Peyer's patch (tissue), 4 donors: ENCODE results near the gene MERTK.
"Not testable (repeated sequence)": the region's sequence is repeated elsewhere in the genome, so short reads cannot be mapped to it uniquely, and the experiment has no call there.

Experiments used
- POLR2A ChIP-seq, 2 donors: fragments of 450-650 bp; IDR thresholded peaks; one replicate each; pipeline ENCODE4 v1.5.1; 2017; ENCODE audit warnings: antibody characterized with exemption in 2 of 2, mild to moderate bottlenecking in 2 of 2, moderate library complexity in 2 of 2
- TF ChIP-seq, protein P1 (sequence below), 6 experiments: fragments of 450-650 bp in 4 of 6; fragments of 200-600 bp in 2 of 6; sonication (generic) in 1 of 6; IDR thresholded peaks; one replicate each; pipeline ENCODE4 v1.5.1; 2017 to 2019; ENCODE audit warnings: antibody characterized with exemption in 6 of 6, mild to moderate bottlenecking in 3 of 6, moderate library complexity in 1 of 6

DNA sequence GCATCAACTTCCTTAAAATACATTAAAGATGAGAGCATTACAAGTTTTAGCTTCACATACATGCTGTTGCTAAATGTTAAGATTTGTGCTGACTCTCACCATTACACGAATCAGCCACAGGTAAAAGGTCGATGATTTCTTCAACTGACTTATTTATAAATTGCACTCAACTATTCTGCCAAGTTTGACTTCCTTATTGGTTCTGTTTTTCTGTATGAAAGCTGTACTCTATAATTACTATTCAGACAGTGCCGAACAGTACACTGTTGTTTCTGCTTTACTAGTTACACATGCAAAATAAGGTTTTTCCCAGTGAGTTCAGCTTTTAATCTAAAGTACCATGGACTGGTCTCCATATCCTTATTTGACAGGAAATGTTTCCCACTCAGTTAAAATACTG, 33.3 kb upstream of the MERTK start:
- TF ChIP-seq, protein P1, sequence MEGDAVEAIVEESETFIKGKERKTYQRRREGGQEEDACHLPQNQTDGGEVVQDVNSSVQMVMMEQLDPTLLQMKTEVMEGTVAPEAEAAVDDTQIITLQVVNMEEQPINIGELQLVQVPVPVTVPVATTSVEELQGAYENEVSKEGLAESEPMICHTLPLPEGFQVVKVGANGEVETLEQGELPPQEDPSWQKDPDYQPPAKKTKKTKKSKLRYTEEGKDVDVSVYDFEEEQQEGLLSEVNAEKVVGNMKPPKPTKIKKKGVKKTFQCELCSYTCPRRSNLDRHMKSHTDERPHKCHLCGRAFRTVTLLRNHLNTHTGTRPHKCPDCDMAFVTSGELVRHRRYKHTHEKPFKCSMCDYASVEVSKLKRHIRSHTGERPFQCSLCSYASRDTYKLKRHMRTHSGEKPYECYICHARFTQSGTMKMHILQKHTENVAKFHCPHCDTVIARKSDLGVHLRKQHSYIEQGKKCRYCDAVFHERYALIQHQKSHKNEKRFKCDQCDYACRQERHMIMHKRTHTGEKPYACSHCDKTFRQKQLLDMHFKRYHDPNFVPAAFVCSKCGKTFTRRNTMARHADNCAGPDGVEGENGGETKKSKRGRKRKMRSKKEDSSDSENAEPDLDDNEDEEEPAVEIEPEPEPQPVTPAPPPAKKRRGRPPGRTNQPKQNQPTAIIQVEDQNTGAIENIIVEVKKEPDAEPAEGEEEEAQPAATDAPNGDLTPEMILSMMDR (IDR thresholded peaks at IDR 0.05), result not testable (repeated sequence)
- not testable (repeated sequence) for TF ChIP-seq POLR2A (IDR thresholded peaks at IDR 0.05)
